Endothelial cell of umbilical vein (primary cell): Measurements from ENCODE around the gene WDR26.

ENCODE experiments used
- EZH2 ChIP-seq: IDR thresholded peaks from 2 replicates; pipeline ENCODE4 v1.6.1; 2012; ENCODE audit warnings: borderline replicate concordance, low read depth, mild to moderate bottlenecking, moderate library complexity, low read length, inconsistent platforms; ENCODE audit not compliant: severe bottlenecking
- FOS ChIP-seq: IDR thresholded peaks from 2 replicates; pipeline ENCODE4 v1.6.1; 2011; ENCODE audit warnings: mild to moderate bottlenecking, low read length, moderate library complexity, borderline replicate concordance; ENCODE audit not compliant: insufficient read depth
- GATA2 ChIP-seq: IDR thresholded peaks from 2 replicates; pipeline ENCODE4 v1.7.0; 2011; ENCODE audit warnings: low read depth, mild to moderate bottlenecking, moderate library complexity, mixed read lengths, low read length; ENCODE audit not compliant: insufficient read length, insufficient read depth
- JUN ChIP-seq: IDR thresholded peaks from 2 replicates; pipeline ENCODE4 v1.6.1; 2011; ENCODE audit warnings: borderline replicate concordance, low read depth; ENCODE audit not compliant: insufficient read length, insufficient read depth
- MYC ChIP-seq: IDR thresholded peaks from one replicate; pipeline ENCODE4 v1.6.1; 2011; ENCODE audit warnings: mild to moderate bottlenecking, low read depth, low read length
- POLR2A ChIP-seq: IDR thresholded peaks from 2 replicates; pipeline ENCODE4 v1.6.1; 2012; ENCODE audit warnings: low read depth, mild to moderate bottlenecking, control low read depth, low read length
- POLR2AphosphoS5 ChIP-seq: IDR thresholded peaks from 2 replicates; pipeline ENCODE4 v1.6.1; 2012; ENCODE audit warnings: low read depth, mild to moderate bottlenecking, control low read depth, low read length, moderate library complexity; ENCODE audit not compliant: insufficient read depth
- TF ChIP-seq, protein P1 (sequence below), 2 donors: IDR thresholded peaks; 1 replicate in 1 of 2; 2 replicates in 1 of 2; pipeline ENCODE4 v1.5.1; 2011; ENCODE audit warnings: low read length in 2 of 2, mild to moderate bottlenecking in 2 of 2, moderate library complexity in 2 of 2, control low read depth in 1 of 2, inconsistent platforms in 1 of 2, low read depth in 1 of 2; ENCODE audit not compliant: insufficient read depth in 1 of 2; ENCODE audit errors: extremely low read depth in 1 of 2
- TF ChIP-seq, protein P2 (sequence below): IDR thresholded peaks from 2 replicates; pipeline ENCODE4 v1.6.1; 2011; ENCODE audit not compliant: insufficient read depth, insufficient read length

- TF ChIP-seq, protein P1, sequence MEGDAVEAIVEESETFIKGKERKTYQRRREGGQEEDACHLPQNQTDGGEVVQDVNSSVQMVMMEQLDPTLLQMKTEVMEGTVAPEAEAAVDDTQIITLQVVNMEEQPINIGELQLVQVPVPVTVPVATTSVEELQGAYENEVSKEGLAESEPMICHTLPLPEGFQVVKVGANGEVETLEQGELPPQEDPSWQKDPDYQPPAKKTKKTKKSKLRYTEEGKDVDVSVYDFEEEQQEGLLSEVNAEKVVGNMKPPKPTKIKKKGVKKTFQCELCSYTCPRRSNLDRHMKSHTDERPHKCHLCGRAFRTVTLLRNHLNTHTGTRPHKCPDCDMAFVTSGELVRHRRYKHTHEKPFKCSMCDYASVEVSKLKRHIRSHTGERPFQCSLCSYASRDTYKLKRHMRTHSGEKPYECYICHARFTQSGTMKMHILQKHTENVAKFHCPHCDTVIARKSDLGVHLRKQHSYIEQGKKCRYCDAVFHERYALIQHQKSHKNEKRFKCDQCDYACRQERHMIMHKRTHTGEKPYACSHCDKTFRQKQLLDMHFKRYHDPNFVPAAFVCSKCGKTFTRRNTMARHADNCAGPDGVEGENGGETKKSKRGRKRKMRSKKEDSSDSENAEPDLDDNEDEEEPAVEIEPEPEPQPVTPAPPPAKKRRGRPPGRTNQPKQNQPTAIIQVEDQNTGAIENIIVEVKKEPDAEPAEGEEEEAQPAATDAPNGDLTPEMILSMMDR (IDR thresholded peaks at IDR 0.05; ENCODE audit: extremely low read depth in 1 of 2, insufficient read depth in 1 of 2, low read depth in 1 of 2, low read length in 2 of 2): no peak
- TF ChIP-seq EZH2 (no peak), GATA2 (no peak), JUN (no peak), POLR2A (no peak), MYC (no peak), POLR2AphosphoS5 (no peak), FOS (no peak)
- TF ChIP-seq, protein P2, sequence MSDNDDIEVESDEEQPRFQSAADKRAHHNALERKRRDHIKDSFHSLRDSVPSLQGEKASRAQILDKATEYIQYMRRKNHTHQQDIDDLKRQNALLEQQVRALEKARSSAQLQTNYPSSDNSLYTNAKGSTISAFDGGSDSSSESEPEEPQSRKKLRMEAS: no peak
Observed at GRCh38 chr1:224450561-224451350, 16.2 kb upstream of the WDR26 start.
